HepG2 (cell line): Measurements from ENCODE around the gene PSMC3IP. TPM values are rescaled to one million over a fixed set of nuclear protein-coding genes. Genes with fewer than 3 reads are reported as not detected.

Experiments
- ARNTL ChIP-seq: sonication (generic); formaldehyde crosslinking; IDR thresholded peaks from 2 replicates; pipeline ENCODE4 v1.4.0; 2020; ENCODE audit warnings: mild to moderate bottlenecking, missing genetic modification reagents
- BRCA1 ChIP-seq: sonication (generic); formaldehyde crosslinking; IDR thresholded peaks from 2 replicates; pipeline ENCODE4 v1.4.0; 2020; ENCODE audit warnings: missing genetic modification reagents
- CENPT ChIP-seq: sonication (generic); formaldehyde crosslinking; IDR thresholded peaks from 2 replicates; pipeline ENCODE4 v1.8.0; 2022; ENCODE audit warnings: low read depth, mild to moderate bottlenecking, moderate library complexity, missing genetic modification reagents
- CREBL2 ChIP-seq: sonication (generic); formaldehyde crosslinking; IDR thresholded peaks from 2 replicates; pipeline ENCODE4 v1.8.1; 2023; ENCODE audit warnings: missing genetic modification reagents, mild to moderate bottlenecking, borderline replicate concordance
- DMAP1 ChIP-seq: IDR thresholded peaks from 2 replicates; pipeline ENCODE4 v1.6.1; 2016
- DNMT1 ChIP-seq: sonication (generic); formaldehyde crosslinking; IDR thresholded peaks from 2 replicates; pipeline ENCODE4 v1.5.1; 2020; ENCODE audit warnings: mild to moderate bottlenecking, missing genetic modification reagents
- ELF4 ChIP-seq: sonication (generic); formaldehyde crosslinking; IDR thresholded peaks from 2 replicates; pipeline ENCODE4 v1.5.0; 2020; ENCODE audit warnings: missing genetic modification reagents, mild to moderate bottlenecking, moderate library complexity, borderline replicate concordance
- FOXO1 ChIP-seq: sonication (generic); formaldehyde crosslinking; IDR thresholded peaks from 2 replicates; pipeline ENCODE4 v1.4.0; 2020; ENCODE audit warnings: missing genetic modification reagents
- FOXP4 ChIP-seq: sonication (generic); formaldehyde crosslinking; IDR thresholded peaks from 2 replicates; pipeline ENCODE4 v1.4.0; 2020; ENCODE audit warnings: missing genetic modification reagents
- HNF4A ChIP-seq: sonication (generic); formaldehyde crosslinking; IDR thresholded peaks from 2 replicates; pipeline ENCODE4 v1.4.0; 2020; ENCODE audit warnings: missing genetic modification reagents
- MATR3 ChIP-seq: sonication (generic); formaldehyde crosslinking; IDR thresholded peaks from 2 replicates; pipeline ENCODE4 v1.4.0; 2020; ENCODE audit warnings: missing genetic modification reagents
- NKX3-1 ChIP-seq: sonication (generic); formaldehyde crosslinking; IDR thresholded peaks from 2 replicates; pipeline ENCODE4 v1.5.0; 2020; ENCODE audit warnings: missing genetic modification reagents
- NRL ChIP-seq: sonication (generic); formaldehyde crosslinking; IDR thresholded peaks from 2 replicates; pipeline ENCODE4 v1.5.0; 2020; ENCODE audit warnings: missing genetic modification reagents, mild to moderate bottlenecking, moderate library complexity, borderline replicate concordance
- RARA ChIP-seq: IDR thresholded peaks from 2 replicates; pipeline ENCODE4 v1.6.1; 2016; ENCODE audit warnings: missing genetic modification reagents, missing compliant biosample characterization
- SMARCE1 ChIP-seq: fragments of 450-650 bp; IDR thresholded peaks from 2 replicates; pipeline ENCODE4 v1.6.1; 2017; ENCODE audit warnings: borderline replicate concordance
- SRSF9 ChIP-seq: fragments of 200-400 bp; formaldehyde crosslinking; IDR thresholded peaks from 2 replicates; pipeline ENCODE4 v1.6.1; 2018; ENCODE audit warnings: borderline replicate concordance, mild to moderate bottlenecking, low read depth, low read length; ENCODE audit not compliant: insufficient read depth, poor library complexity, severe bottlenecking
- XRCC5 ChIP-seq: fragments of 200-400 bp; formaldehyde crosslinking; optimal IDR thresholded peaks from 2 replicates; pipeline ENCODE3; 2017; ENCODE audit warnings: mild to moderate bottlenecking, low read length
- ZBTB39 ChIP-seq: sonication (generic); formaldehyde crosslinking; IDR thresholded peaks from 2 replicates; pipeline ENCODE4 v1.5.0; 2020; ENCODE audit warnings: missing genetic modification reagents
- ZFP82 ChIP-seq: sonication (generic); formaldehyde crosslinking; IDR thresholded peaks from 2 replicates; pipeline ENCODE4 v1.5.1; 2020; ENCODE audit warnings: mild to moderate bottlenecking, missing genetic modification reagents, borderline replicate concordance
- ZMAT3 ChIP-seq: sonication (generic); formaldehyde crosslinking; conservative IDR thresholded peaks from 2 replicates; pipeline ENCODE4 v1.7.0; 2021; ENCODE audit warnings: missing genetic modification reagents
- ZNF263 ChIP-seq: sonication (generic); formaldehyde crosslinking; IDR thresholded peaks from 2 replicates; pipeline ENCODE4 v1.4.0; 2020; ENCODE audit warnings: missing genetic modification reagents
- ZNF660 ChIP-seq: sonication (generic); formaldehyde crosslinking; IDR thresholded peaks from 2 replicates; pipeline ENCODE4 v1.5.1; 2020; ENCODE audit warnings: mild to moderate bottlenecking, low read depth, missing genetic modification reagents, borderline replicate concordance
- ZNF770 ChIP-seq: sonication (generic); formaldehyde crosslinking; IDR thresholded peaks from 2 replicates; pipeline ENCODE4 v1.5.0; 2020; ENCODE audit warnings: mild to moderate bottlenecking, missing genetic modification reagents
- polyA plus RNA-seq, 8 experiments: library from polyadenylated mRNA; depleted of rRNA in 3 of 8; stranded (reverse) in 7 of 8; unstranded in 1 of 8; fragments of >200 nt; fragmentation: Illumina TruSeq in 4 of 8; extraction: Trizol in 4 of 8; gene quantifications; 2 replicates each; pipeline versions ENCODE4 v1.2.1 to v1.2.3, GENCODE V29; 2011 to 2016; ENCODE audit warnings: low read depth in 4 of 8, missing spikeins in 1 of 8, mixed read lengths in 1 of 8; ENCODE audit not compliant: insufficient read depth in 1 of 8
- total RNA-seq, 5 experiments: library from RNA; depleted of rRNA; stranded (reverse); fragments of >200 nt; fragmentation: Illumina TruSeq; extraction: Trizol; gene quantifications; 2 replicates each; pipeline ENCODE4 v1.2.3, GENCODE V29; 2016; ENCODE audit warnings: low read depth in 1 of 5

Gene PSMC3IP
- total and polyA plus RNA-seq, 2 of the 13 experiments (the other 11 are each of a cell fraction or from before 2014, with no cell fraction given), result 6.5 to 22.4 TPM

GRCh38 chr17:42541041-42541833, 36.3 kb downstream of the PSMC3IP start (continued):
- TF ChIP-seq ELF4 (CRISPR knock-in tag) (peak; percentile 85), XRCC5 (no peak), ZNF263 (CRISPR knock-in tag) (peak; percentile 12; the same call in 1 of the 2 replicates), FOXO1 (CRISPR knock-in tag) (peak; percentile 80; the same call in 1 of the 2 replicates), HNF4A (CRISPR knock-in tag) (peak; percentile 77), ZBTB39 (CRISPR knock-in tag) (peak; percentile 74; the same call in 1 of the 2 replicates), ARNTL (peak; percentile 87), NKX3-1 (CRISPR knock-in tag) (peak; percentile 56; the same call in 1 of the 2 replicates), MATR3 (no peak), ZFP82 (peak; percentile 49; the same call in 1 of the 2 replicates), ZNF770 (CRISPR knock-in tag) (no peak), BRCA1 (CRISPR knock-in tag) (0 out of 2 replicates have a peak, but pooled peaks have one; percentile 51), DNMT1 (CRISPR knock-in tag) (no peak), CREBL2 (CRISPR knock-in tag) (peak; percentile 85; the same call in 1 of the 2 replicates), DMAP1 (CRISPR knock-in tag) (peak; percentile 60; the same call in 1 of the 2 replicates), CENPT (CRISPR knock-in tag) (0 out of 2 replicates have a peak, but pooled peaks have one; percentile 55), ZNF660 (CRISPR knock-in tag) (no peak), ZMAT3 (peak; percentile 99), RARA (CRISPR knock-in tag) (peak; percentile 94), NRL (peak; percentile 75), FOXP4 (CRISPR knock-in tag) (peak; percentile 82), SMARCE1 (no peak), SRSF9 (no peak)
